AG04450 (cell line): ENCODE results near the gene ZNF837. TPM values are rescaled to one million over a fixed set of nuclear protein-coding genes. Genes with fewer than 3 reads are reported as not detected.

Source experiments
- CTCF ChIA-PET: fragments of 300-600, 350-600 bp; formaldehyde crosslinking; extraction: SDS; loops from one replicate; lab custom pipeline; 2022; ENCODE audit warnings: antibody characterized with exemption, inconsistent platforms; lab: Charles Lee
- POLR2A ChIA-PET: fragments of 350-600 bp; formaldehyde crosslinking; extraction: SDS; loops from one replicate; lab custom pipeline; 2021; ENCODE audit warnings: antibody characterized with exemption, inconsistent platforms; lab: Yijun Ruan, JAX
- DNase-seq: peaks from one replicate; pipeline ENCODE4 v3.0.0-alpha.2; 2011; ENCODE audit warnings: low read depth, low spot score
- H3K27ac ChIP-seq: one replicate; pipeline ENCODE4 v1.5.1; 2012; ENCODE audit warnings: low read depth, low read length, control low read depth
- H3K27me3 ChIP-seq: one replicate; pipeline ENCODE4 v1.6.0; 2012; ENCODE audit warnings: low read length; ENCODE audit not compliant: control insufficient read depth, insufficient read depth
- H3K4me3 ChIP-seq: 2 replicates; pipeline ENCODE4 v1.5.1; 2011; ENCODE audit warnings: mild to moderate bottlenecking, low read depth, low read length, control low read depth
- H3K9me3 ChIP-seq: 2 replicates; pipeline ENCODE4 v1.5.1; 2012; ENCODE audit warnings: low read length; ENCODE audit not compliant: control insufficient read depth, insufficient read depth
- CTCF ChIP-seq: IDR thresholded peaks from 2 replicates; pipeline ENCODE4 v1.5.1; 2011; ENCODE audit warnings: low read depth, low read length, control low read depth, inconsistent platforms
- polyA plus RNA-seq: library from polyadenylated mRNA; depleted of rRNA; stranded (reverse); fragments of >200 nt; gene quantifications from 2 replicates; pipeline ENCODE4 v1.2.3, GENCODE V29; 2011

Gene ZNF837
- polyA plus RNA-seq, 1 experiment = 0.33 TPM

GRCh38 chr19:58357481-58358145 is 23.2 kb downstream of the ZNF837 start:
- DNase-seq = no peak
- no peak for TF ChIP-seq CTCF
- ChIA-PET CTCF (no interaction called here), POLR2A (no interaction called here)
- peaks cover 25% of the 10 kb centered on the region for H3K27me3 ChIP-seq
- H3K9me3 ChIP-seq = peaks cover 19% of the 10 kb centered on the region; the same call in 1 of the 2 replicates
- no peak overlapping the region for H3K27ac ChIP-seq
- no peak overlapping the region for H3K4me3 ChIP-seq

GRCh38 chr19:58356766-58357480 is 23.9 kb downstream of the ZNF837 start:
- H3K27me3 ChIP-seq = peaks cover 25% of the 10 kb centered on the region
- ChIA-PET POLR2A (interaction anchor here (1.2 to 1.6 kb wide), 2 partner anchors 10 to 198 kb away, joined by 3 to 7 read pairs; partner anchors contain the start of gene CHMP2A), CTCF (no interaction called here)
- H3K4me3 ChIP-seq = peak overlapping the region; percentile 35; the same call in 1 of the 2 replicates
- no peak for DNase-seq
- peaks cover 19% of the 10 kb centered on the region; the same call in 1 of the 2 replicates for H3K9me3 ChIP-seq
- no peak overlapping the region for H3K27ac ChIP-seq
- no peak for TF ChIP-seq CTCF

GRCh38 chr19:58355908-58356765 is 24.7 kb downstream of the ZNF837 start:
- no peak for TF ChIP-seq CTCF
- CTCF ChIA-PET = no interaction called here
- no peak overlapping the region for H3K27ac ChIP-seq
- POLR2A ChIA-PET = interaction anchor here (1.2 to 1.6 kb wide), 2 partner anchors 9 to 199 kb away, joined by 3 to 7 read pairs; partner anchors contain the start of gene CHMP2A
- no peak for DNase-seq
- H3K9me3 ChIP-seq = peaks cover 23% of the 10 kb centered on the region; the same call in 1 of the 2 replicates
- H3K4me3 ChIP-seq = peak overlapping the region; percentile 35
- peaks cover 25% of the 10 kb centered on the region for H3K27me3 ChIP-seq

- peaks cover 29% of the 10 kb centered on the region; the same call in 1 of the 2 replicates for H3K9me3 ChIP-seq
- TF ChIP-seq CTCF = no peak
- H3K27ac ChIP-seq = no peak overlapping the region
- DNase-seq = no peak
- H3K27me3 ChIP-seq = peaks cover 25% of the 10 kb centered on the region
- H3K4me3 ChIP-seq = no peak overlapping the region
- ChIA-PET CTCF (no interaction called here), POLR2A (interaction anchor here (1.0 to 1.6 kb wide), 2 partner anchors 8 to 29 kb away, joined by 4 to 7 read pairs; partner anchors contain the start of gene ZSCAN22)
Observed at GRCh38 chr19:58355215-58355796, 25.5 kb downstream of the ZNF837 start.
